Testis (tissue), 3 donors: ENCODE results near the gene MPPED1. TPM values are rescaled to one million over a fixed set of nuclear protein-coding genes. Genes with fewer than 3 reads are reported as not detected.

Experiments
- DNase-seq: peaks from one replicate; pipeline ENCODE4 v3.0.0-alpha.2; 2019
- H3K27ac ChIP-seq, 2 donors: fragments of 200-600 bp; sonication (generic); one replicate each; pipeline ENCODE4 v1.5.1; 2019
- H3K27me3 ChIP-seq: fragments of 200-600 bp; sonication (generic); one replicate; pipeline ENCODE4 v1.5.1; 2019
- H3K36me3 ChIP-seq: fragments of 200-600 bp; sonication (generic); one replicate; pipeline ENCODE4 v1.5.1; 2017; ENCODE audit warnings: low read depth; ENCODE audit errors: missing control alignments
- H3K4me1 ChIP-seq: fragments of 200-600 bp; sonication (generic); one replicate; pipeline ENCODE4 v1.5.1; 2019
- H3K4me3 ChIP-seq, 2 donors: fragments of 200-600 bp; sonication (generic); one replicate each; pipeline ENCODE4 v1.5.1; 2017 to 2019
- H3K9me3 ChIP-seq: fragments of 200-600 bp; sonication (generic); one replicate; pipeline ENCODE4 v1.5.1; 2017
- CTCF ChIP-seq, 3 experiments: fragments of 450-650 bp in 2 of 3; fragments of 200-600 bp in 1 of 3; sonication (generic) in 1 of 3; IDR thresholded peaks; one replicate each; pipeline ENCODE4 v1.5.1; 2016 to 2019; ENCODE audit warnings: antibody characterized with exemption in 3 of 3, mild to moderate bottlenecking in 2 of 3, moderate library complexity in 1 of 3
- POLR2A ChIP-seq: fragments of 450-650 bp; IDR thresholded peaks from one replicate; pipeline ENCODE4 v1.6.1; 2017; ENCODE audit warnings: antibody characterized with exemption, mild to moderate bottlenecking, moderate library complexity
- WGBS, 2 donors: methylation state at CpG; one replicate each; pipeline ENCODE4 v1.1.5; 2018; 5-methylcytosine and 5-hydroxymethylcytosine counted together
- intact Hi-C: fragments of 100-400 bp; cut with DNase I; formaldehyde crosslinking; loops from one replicate; pipeline ENCODE4 v1.15.1; 2023; ENCODE audit warnings: low total_unique reads
- polyA plus RNA-seq: library from polyadenylated mRNA; stranded (reverse); fragments of 350-450 nt; fragmentation: Illumina TruSeq; extraction: RNeasy Lipid Tissue Mini Kit (QIAGEN cat#74804); gene quantifications from one replicate; pipeline ENCODE4 v1.2.3, GENCODE V29; 2014; ENCODE audit warnings: low read depth, low replicate concordance; ENCODE audit not compliant: insufficient read depth
- total RNA-seq, 2 donors: library from RNA; depleted of rRNA; stranded (reverse); fragments of >200 nt; gene quantifications; one replicate each; pipeline ENCODE4 v1.2.3, GENCODE V29; 2016

Gene MPPED1
- total and polyA plus RNA-seq, 3 donors from 2014 or later, result 1.3 to 5.9 (median 4.1) TPM

DNA sequence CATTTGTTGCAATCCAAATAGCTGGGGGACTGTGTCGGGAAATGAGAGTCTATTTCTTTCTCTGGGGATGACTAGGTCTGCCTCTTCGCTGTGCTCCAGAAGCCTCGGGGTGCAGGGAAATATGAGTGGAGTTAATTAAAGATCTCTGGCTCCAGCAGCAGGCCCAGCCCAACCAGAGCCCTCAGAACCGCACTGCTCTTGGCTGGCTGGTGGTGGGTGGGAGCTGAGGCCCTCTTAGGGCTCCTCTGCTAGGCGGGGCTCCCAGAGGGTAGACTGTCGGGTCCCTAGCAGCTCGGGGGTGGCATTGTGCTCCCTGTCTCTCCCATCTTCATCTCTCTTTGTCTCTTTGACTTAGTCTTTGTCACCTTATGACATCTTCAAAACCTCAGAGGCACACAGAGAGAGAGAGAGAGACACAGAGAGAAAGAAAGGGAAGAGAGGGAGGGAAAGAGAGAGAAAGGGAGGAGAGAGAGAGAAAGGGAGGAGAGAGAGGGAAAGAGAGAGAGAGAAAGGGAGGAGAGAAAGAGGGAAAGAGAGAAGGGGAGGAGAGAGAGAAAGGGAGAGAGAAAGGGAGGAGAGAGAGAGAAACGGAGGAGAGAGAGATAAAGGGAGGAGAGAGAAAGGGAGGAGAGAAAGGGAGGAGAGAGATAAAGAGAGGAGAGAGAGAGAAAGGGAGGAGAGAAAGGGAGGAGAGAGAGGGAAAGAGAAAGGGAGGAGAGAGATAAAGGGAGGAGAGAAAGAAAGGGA lies 20.2 kb downstream of the MPPED1 start:
- no peak overlapping the region for H3K27ac ChIP-seq
- H3K9me3 ChIP-seq, result no peaks in the 10 kb centered on the region
- no peak overlapping the region for H3K4me3 ChIP-seq
- WGBS, 2 donors, result 32 to 62% methylated on average over 8 of the region's 8 CpGs
- no peak for TF ChIP-seq POLR2A
- no peak for TF ChIP-seq CTCF (IDR thresholded peaks at IDR 0.05)
- H3K4me1 ChIP-seq, result no peaks in the 10 kb centered on the region
- no peak for DNase-seq
- H3K27me3 ChIP-seq, result no peaks in the 10 kb centered on the region
- H3K36me3 ChIP-seq, result no peaks in the 10 kb centered on the region
- intact Hi-C loops, result no loop called here

- H3K4me3 ChIP-seq, result no peak overlapping the region
- 41 to 72% methylated on average over 5 of the region's 5 CpGs for WGBS, 2 donors
- intact Hi-C loops, result no loop called here
- no peaks in the 10 kb centered on the region for H3K9me3 ChIP-seq
- H3K4me1 ChIP-seq, result no peaks in the 10 kb centered on the region
- H3K27me3 ChIP-seq, result no peaks in the 10 kb centered on the region
- TF ChIP-seq CTCF (IDR thresholded peaks at IDR 0.05) (no peak), POLR2A (no peak)
- no peak for DNase-seq
- no peaks in the 10 kb centered on the region for H3K36me3 ChIP-seq
- no peak overlapping the region for H3K27ac ChIP-seq
Measured at GRCh38 chr22:43432883-43433415, 21.1 kb downstream of the MPPED1 start.

- no peak for TF ChIP-seq CTCF (IDR thresholded peaks at IDR 0.05)
- no peak for TF ChIP-seq POLR2A
- DNase-seq, result no peak
- H3K4me1 ChIP-seq, result no peaks in the 10 kb centered on the region
- whole genome bisulfite sequencing, 2 donors, result 73 to 74% methylated on average over 31 to 35 of the region's 35 CpGs
- H3K9me3 ChIP-seq, result no peaks in the 10 kb centered on the region
- H3K4me3 ChIP-seq, result no peak overlapping the region
- no peak overlapping the region for H3K27ac ChIP-seq
- no peaks in the 10 kb centered on the region for H3K36me3 ChIP-seq
- H3K27me3 ChIP-seq, result no peaks in the 10 kb centered on the region
- intact Hi-C loops, result no loop called here
Measured at GRCh38 chr22:43433451-43434274, 21.8 kb downstream of the MPPED1 start.

- Histone ChIP-seq H3K4me1 (no peaks in the 10 kb centered on the region), H3K36me3 (no peaks in the 10 kb centered on the region), H3K4me3 (no peak overlapping the region), H3K9me3 (no peaks in the 10 kb centered on the region), H3K27ac (no peak overlapping the region), H3K27me3 (no peaks in the 10 kb centered on the region)
- 70 to 72% methylated on average over 25 of the region's 25 CpGs for WGBS, 2 donors
- no peak for TF ChIP-seq POLR2A
- TF ChIP-seq CTCF (IDR thresholded peaks at IDR 0.05), result no peak
- DNase-seq, result no peak
- intact Hi-C loops, result no loop called here
Measured at GRCh38 chr22:43434275-43434927, 22.6 kb downstream of the MPPED1 start.
